H1 (cell line): ENCODE results near the gene CCP110. TPM values are rescaled to one million over a fixed set of nuclear protein-coding genes. Genes with fewer than 3 reads are reported as not detected.

ENCODE experiments used
- CTCF ChIA-PET: fragments of 300-600 bp; sonication (Branson Sonifier 250); formaldehyde crosslinking; loops from one replicate; lab custom pipeline; 2021; ENCODE audit not compliant: partially characterized antibody; lab: Charles Lee
- POLR2A ChIA-PET: fragments of 300-600 bp; sonication (Branson Sonifier 250); formaldehyde crosslinking; loops from one replicate; lab custom pipeline; 2021; ENCODE audit warnings: inconsistent platforms; ENCODE audit not compliant: partially characterized antibody; lab: Charles Lee
- DNase-seq, 2 experiments: peaks; one replicate each; pipeline versions ENCODE4 v3.0.0 to v3.0.0-alpha.2; 2010 to 2022; ENCODE audit warnings: low spot score in 2 of 2, low read depth in 1 of 2, mixed read lengths in 1 of 2
- FAIRE-seq: peaks from 2 replicates; lab custom pipeline; 2011; peaks lifted over from hg19 to GRCh38; lab: Jason Lieb, UNC
- H2AFZ ChIP-seq: 2 replicates; pipeline ENCODE4 v1.8.1; 2012; ENCODE audit warnings: low read length, inconsistent platforms
- H2AK5ac ChIP-seq: 2 replicates; pipeline ENCODE4 v1.6.1; 2013; ENCODE audit warnings: low read depth, low read length
- H2BK120ac ChIP-seq: replicated peaks from 2 replicates; pipeline ENCODE3; 2013; ENCODE audit warnings: low read depth, low read length, inconsistent platforms
- H2BK12ac ChIP-seq: 2 replicates; pipeline ENCODE4 v1.6.1; 2013; ENCODE audit warnings: low read depth, low read length
- H2BK15ac ChIP-seq: 2 replicates; pipeline ENCODE4 v1.6.1; 2013; ENCODE audit warnings: low read length
- H2BK20ac ChIP-seq: 2 replicates; pipeline ENCODE4 v1.6.1; 2013; ENCODE audit warnings: low read length
- H2BK5ac ChIP-seq: 2 replicates; pipeline ENCODE4 v1.6.1; 2013; ENCODE audit warnings: low read depth, low read length
- H3K14ac ChIP-seq: 2 replicates; pipeline ENCODE4 v1.6.1; 2013; ENCODE audit warnings: inconsistent platforms; ENCODE audit not compliant: insufficient read length
- H3K18ac ChIP-seq: 2 replicates; pipeline ENCODE4 v1.6.1; 2013; ENCODE audit warnings: low read length; ENCODE audit errors: extremely low read depth
- H3K23ac ChIP-seq: 2 replicates; pipeline ENCODE4 v1.6.1; 2013; ENCODE audit warnings: inconsistent platforms; ENCODE audit not compliant: insufficient read length
- H3K23me2 ChIP-seq: 2 replicates; pipeline ENCODE4 v1.6.1; 2013; ENCODE audit warnings: low read depth, low read length
- H3K27ac ChIP-seq: 2 replicates; pipeline ENCODE4 v1.6.1; 2011; ENCODE audit warnings: low read depth, low read length, inconsistent platforms
- H3K27me3 ChIP-seq, 4 experiments: replicated peaks in 1 of 4; 1 replicate in 1 of 4; 2 replicates in 3 of 4; pipeline versions ENCODE4 v1.6.1 to v1.8.1; 2011 to 2013; ENCODE audit warnings: low read length in 3 of 4, mild to moderate bottlenecking in 3 of 4, inconsistent platforms in 2 of 4, mixed read lengths in 2 of 4, moderate library complexity in 1 of 4; ENCODE audit not compliant: control insufficient read depth in 3 of 4, insufficient read depth in 3 of 4; ENCODE audit errors: extremely low read depth in 1 of 4
- H3K36me3 ChIP-seq, 4 experiments: 2 replicates each; pipeline versions ENCODE4 v1.6.1 to v1.8.1; 2011 to 2013; ENCODE audit warnings: mild to moderate bottlenecking in 4 of 4, low read length in 3 of 4, moderate library complexity in 2 of 4, control low read depth in 1 of 4, inconsistent platforms in 1 of 4; ENCODE audit not compliant: insufficient read depth in 4 of 4, control insufficient read depth in 2 of 4
- H3K4ac ChIP-seq: replicated peaks from 2 replicates; pipeline ENCODE3; 2013; ENCODE audit warnings: low read length, low read depth, mixed read lengths, inconsistent platforms; ENCODE audit not compliant: insufficient read length
- H3K4me1 ChIP-seq, 4 experiments: replicated peaks in 1 of 4; 1 replicate in 1 of 4; 2 replicates in 3 of 4; pipeline versions ENCODE4 v1.6.1 to v1.8.1; 2011 to 2013; ENCODE audit warnings: low read length in 3 of 4, inconsistent platforms in 2 of 4, mixed read lengths in 1 of 4; ENCODE audit not compliant: insufficient read depth in 4 of 4, control insufficient read depth in 3 of 4
- H3K4me2 ChIP-seq, 2 experiments: 2 replicates each; pipeline versions ENCODE4 v1.6.1 to v1.8.1; 2011 to 2013; ENCODE audit warnings: low read depth in 2 of 2, low read length in 2 of 2, control low read depth in 1 of 2, inconsistent platforms in 1 of 2, mild to moderate bottlenecking in 1 of 2; ENCODE audit not compliant: insufficient read depth in 1 of 2
- H3K4me3 ChIP-seq, 4 experiments: fragments of 200-600, 300-600 bp in 1 of 4; sonication (generic), shearing (Covaris generic), sonication (Bioruptor Twin) in 1 of 4; 2 replicates each; pipeline versions ENCODE4 v1.5.1 to v1.8.1; 2011 to 2016; ENCODE audit warnings: low read length in 4 of 4, low read depth in 3 of 4, control low read depth in 2 of 4, inconsistent platforms in 2 of 4, mild to moderate bottlenecking in 2 of 4, mixed read lengths in 1 of 4, moderate library complexity in 1 of 4; ENCODE audit not compliant: insufficient read depth in 2 of 4; ENCODE audit errors: extremely low read depth in 1 of 4
- H3K56ac ChIP-seq: replicated peaks from 2 replicates; pipeline ENCODE3; 2013; ENCODE audit warnings: low read depth, mild to moderate bottlenecking, mixed read lengths, low read length, inconsistent platforms; ENCODE audit not compliant: insufficient read length
- H3K79me1 ChIP-seq: 2 replicates; pipeline ENCODE4 v1.6.1; 2013; ENCODE audit warnings: low read depth, low read length, control low read depth
- H3K79me2 ChIP-seq, 2 experiments: 2 replicates each; pipeline versions ENCODE4 v1.6.1 to v1.8.1; 2012 to 2013; ENCODE audit warnings: low read length in 2 of 2, mild to moderate bottlenecking in 2 of 2, inconsistent platforms in 1 of 2; ENCODE audit not compliant: insufficient read depth in 2 of 2, control insufficient read depth in 1 of 2
- H3K9ac ChIP-seq, 4 experiments: replicated peaks in 1 of 4; 1 replicate in 1 of 4; 2 replicates in 3 of 4; pipeline versions ENCODE4 v1.6.1 to v1.8.1; 2011 to 2013; ENCODE audit warnings: low read depth in 3 of 4, low read length in 3 of 4, control low read depth in 2 of 4, mild to moderate bottlenecking in 2 of 4, moderate library complexity in 2 of 4, inconsistent platforms in 1 of 4; ENCODE audit errors: extremely low read depth in 1 of 4
- H3K9me3 ChIP-seq, 2 experiments: 2 replicates each; pipeline versions ENCODE4 v1.6.1 to v1.8.1; 2012 to 2013; ENCODE audit warnings: mild to moderate bottlenecking in 2 of 2, moderate library complexity in 2 of 2, control low read depth in 1 of 2, inconsistent platforms in 1 of 2, low read depth in 1 of 2, low read length in 1 of 2, mixed read lengths in 1 of 2; ENCODE audit not compliant: insufficient read depth in 2 of 2
- H4K20me1 ChIP-seq, 2 experiments: replicated peaks in 1 of 2; 2 replicates each; pipeline versions ENCODE3 to v1.8.1; 2011 to 2013; ENCODE audit warnings: inconsistent platforms in 2 of 2, low read length in 2 of 2, mild to moderate bottlenecking in 1 of 2; ENCODE audit not compliant: insufficient read depth in 2 of 2, control insufficient read depth in 1 of 2
- H4K5ac ChIP-seq: 2 replicates; pipeline ENCODE4 v1.6.1; 2013; ENCODE audit warnings: low read length, low read depth, mixed read lengths, inconsistent platforms; ENCODE audit not compliant: insufficient read length
- H4K8ac ChIP-seq: 2 replicates; pipeline ENCODE4 v1.8.0; 2013; ENCODE audit warnings: mild to moderate bottlenecking, moderate library complexity, low read length, inconsistent platforms; ENCODE audit not compliant: insufficient read depth; ENCODE audit errors: extremely low read depth
- H4K91ac ChIP-seq: replicated peaks from 2 replicates; pipeline ENCODE3; 2013; ENCODE audit warnings: low read length, mixed read lengths, inconsistent platforms; ENCODE audit not compliant: insufficient read length
- SAP30 ChIP-seq: fragments of 300-600 bp; sonication (generic); IDR thresholded peaks from 2 replicates; pipeline ENCODE4 v1.7.1; 2012; ENCODE audit warnings: low read length, moderate library complexity, mild to moderate bottlenecking, inconsistent platforms; ENCODE audit not compliant: insufficient read depth, insufficient replicate concordance
- YY1 ChIP-seq: IDR thresholded peaks from 2 replicates; pipeline ENCODE4 v1.6.1; 2011; ENCODE audit warnings: low read depth, mild to moderate bottlenecking, low read length
- WGBS, 2 experiments: shearing (Covaris generic) in 1 of 2; methylation state at CpG; one replicate each; pipeline versions ENCODE4 v1.1.6 to v1.1.7; 2013 to 2015; ENCODE audit warnings: low lambda C conversion rate in 2 of 2, mixed read lengths in 2 of 2, inconsistent platforms in 1 of 2, low coverage in 1 of 2, missing lambda C conversion rate in 1 of 2; ENCODE audit not compliant: insufficient replicate concordance in 2 of 2, insufficient coverage in 1 of 2, insufficient read length in 1 of 2; ENCODE audit errors: extremely low coverage in 1 of 2, missing lambda C conversion rate in 1 of 2; 5-methylcytosine and 5-hydroxymethylcytosine counted together
- polyA plus RNA-seq, 7 experiments: library from polyadenylated mRNA; depleted of rRNA in 3 of 7; stranded (reverse) in 5 of 7; unstranded in 2 of 7; fragments of >200 nt in 5 of 7; fragments of 200-250 nt in 2 of 7; gene quantifications; 1 replicate in 5 of 7; 2 replicates in 1 of 7; 4 replicates in 1 of 7; pipeline versions ENCODE4 v1.2.1 to v1.2.3, GENCODE V29; 2011 to 2013; ENCODE audit warnings: missing spikeins in 2 of 7, mixed read lengths in 2 of 7
- total RNA-seq: library from RNA; stranded (reverse); fragmentation: NEBNext Ultra II Directional; extraction: Animal tissue kit (Norgen Biotek cat#: 25700); gene quantifications from 2 replicates; pipeline ENCODE4 v1.2.1, GENCODE V29; 2021

The CCP110 gene
- total and polyA plus RNA-seq, 2 of the 8 experiments (the other 6 are each of a cell fraction or from before 2014, with no cell fraction given) = 3.2 to 19.8 TPM

DNA sequence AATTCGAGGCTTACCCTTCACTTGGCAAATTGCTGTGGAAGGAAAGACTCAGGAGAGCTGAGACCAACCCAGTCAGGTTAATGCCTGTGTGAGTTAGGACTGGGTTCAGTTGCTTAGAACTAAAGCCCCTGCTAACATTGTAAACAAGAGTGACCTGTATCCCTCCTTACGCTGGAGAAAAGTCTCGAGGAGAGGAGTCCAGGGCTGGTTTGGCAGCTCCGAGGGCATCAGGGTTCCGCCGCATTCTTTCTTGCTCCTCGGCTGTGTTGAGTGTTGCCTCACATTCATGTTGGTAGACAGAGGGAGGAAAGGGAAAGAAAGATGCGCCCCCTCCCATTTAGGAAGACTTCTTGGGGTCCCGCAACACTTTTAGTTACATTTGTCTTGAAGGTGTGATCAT lies 50.3 kb downstream of the CCP110 start:
- H3K56ac ChIP-seq = no peak overlapping the region
- no peak overlapping the region for H3K27ac ChIP-seq
- H3K4me2 ChIP-seq = no peak overlapping the region
- ChIA-PET CTCF (interaction anchor here (0.9 to 1.8 kb wide), 2 partner anchors 10 to 324 kb away, joined by 3 to 9 read pairs; no protein-coding TSS in a partner anchor), POLR2A (interaction anchor here (1.8 kb wide), 1 partner anchor 18 kb away, joined by 6 read pairs; the partner anchor contains the start of gene VPS35L)
- H3K23ac ChIP-seq = no peak overlapping the region
- H3K4ac ChIP-seq = no peak overlapping the region
- H3K9ac ChIP-seq = no peak overlapping the region
- H3K23me2 ChIP-seq = no peaks in the 10 kb centered on the region
- no peak overlapping the region for H4K91ac ChIP-seq
- no peak for FAIRE-seq
- no peak overlapping the region for H2AFZ ChIP-seq
- no peak overlapping the region for H3K4me3 ChIP-seq
- no peaks in the 10 kb centered on the region for H3K27me3 ChIP-seq
- no peak overlapping the region for H3K14ac ChIP-seq
- no peak overlapping the region for H4K8ac ChIP-seq
- H3K79me2 ChIP-seq = no peaks in the 10 kb centered on the region
- H3K4me1 ChIP-seq = no peaks in the 10 kb centered on the region
- peaks cover 0 to 47% (median 24%) of the 10 kb centered on the region in 4 experiments; a peak in 7 of 8 replicates for H3K36me3 ChIP-seq
- no peak overlapping the region for H3K18ac ChIP-seq
- no peak for DNase-seq
- no peak overlapping the region for H2AK5ac ChIP-seq
- no peak overlapping the region for H2BK120ac ChIP-seq
- no peak overlapping the region for H2BK20ac ChIP-seq
- H4K5ac ChIP-seq = no peak overlapping the region
- 85% methylated on average over 9 of the region's 9 CpGs; no CpG with 5 or more reads in 1 of the 2 experiments for WGBS, 2 experiments
- no peak overlapping the region for H2BK15ac ChIP-seq
- H2BK12ac ChIP-seq = no peak overlapping the region
- no peaks in the 10 kb centered on the region for H3K79me1 ChIP-seq
- peaks cover 0 to 3% of the 10 kb centered on the region in 2 experiments for H4K20me1 ChIP-seq
- no peak overlapping the region for H2BK5ac ChIP-seq
- no peaks in the 10 kb centered on the region for H3K9me3 ChIP-seq
- TF ChIP-seq YY1 (no peak), SAP30 (no peak)
